Neural progenitor cell (in vitro differentiated cells): ENCODE measurements around the gene CFAP54. TPM values are rescaled to one million over a fixed set of nuclear protein-coding genes. Genes with fewer than 3 reads are reported as not detected.
A peak's percentile ranks its signal among the peaks of the same experiment; 100 is the strongest.

Source experiments
- DNase-seq: peaks from one replicate; pipeline ENCODE4 v3.0.0-alpha.2; 2016; ENCODE audit warnings: low spot score
- H2AFZ ChIP-seq: fragments of 200-600 bp; sonication (generic); replicated peaks from 2 replicates; pipeline ENCODE4 v1.6.1; 2016; ENCODE audit warnings: antibody characterized with exemption
- H3F3A ChIP-seq: fragments of 200-600 bp; sonication (generic); 2 replicates; pipeline ENCODE4 v1.6.1; 2016; ENCODE audit warnings: antibody characterized with exemption, low read depth
- H3K27ac ChIP-seq: fragments of 200-600 bp; sonication (generic); 2 replicates; pipeline ENCODE4 v1.5.1; 2016; ENCODE audit warnings: mild to moderate bottlenecking
- H3K27me3 ChIP-seq: fragments of 200-600 bp; sonication (generic); 2 replicates; pipeline ENCODE4 v1.6.1; 2016; ENCODE audit warnings: mild to moderate bottlenecking, moderate library complexity
- H3K36me3 ChIP-seq: fragments of 200-600 bp; sonication (generic); 2 replicates; pipeline ENCODE4 v1.5.1; 2016
- H3K4me1 ChIP-seq: fragments of 200-600 bp; sonication (generic); 2 replicates; pipeline ENCODE4 v1.6.1; 2016; ENCODE audit warnings: mixed run types
- H3K4me2 ChIP-seq: fragments of 200-600 bp; sonication (generic); 2 replicates; pipeline ENCODE4 v1.6.1; 2016
- H3K4me3 ChIP-seq: fragments of 200-600 bp; sonication (generic); 2 replicates; pipeline ENCODE4 v1.5.1; 2016
- H3K79me2 ChIP-seq: fragments of 200-600 bp; sonication (generic); 2 replicates; pipeline ENCODE4 v1.6.1; 2016; ENCODE audit warnings: low read depth
- H3K9ac ChIP-seq: fragments of 200-600 bp; sonication (generic); 2 replicates; pipeline ENCODE4 v1.6.1; 2016
- H3K9me3 ChIP-seq: fragments of 200-600 bp; sonication (generic); 2 replicates; pipeline ENCODE4 v1.5.1; 2016; ENCODE audit warnings: low read depth
- H4K20me1 ChIP-seq: fragments of 200-600 bp; sonication (generic); 2 replicates; pipeline ENCODE4 v1.6.1; 2016; ENCODE audit warnings: low read depth
- H3K27ac Mint-ChIP-seq: 3 replicates; pipeline ENCODE4 v1.8.0; 2021; ENCODE audit warnings: mixed read lengths
- H3K27me3 Mint-ChIP-seq: 2 replicates; pipeline ENCODE4 v1.8.0; 2022; ENCODE audit warnings: low read depth, mild to moderate bottlenecking, inconsistent platforms, moderate library complexity, mixed read lengths; ENCODE audit not compliant: insufficient read depth
- H3K36me3 Mint-ChIP-seq: 3 replicates; pipeline ENCODE4 v1.8.0; 2021; ENCODE audit warnings: mixed read lengths
- H3K4me1 Mint-ChIP-seq: 3 replicates; pipeline ENCODE4 v1.8.0; 2021; ENCODE audit warnings: mixed read lengths
- H3K4me3 Mint-ChIP-seq: 3 replicates; pipeline ENCODE4 v1.8.0; 2021; ENCODE audit warnings: mild to moderate bottlenecking, moderate library complexity, mixed read lengths
- H3K9me3 Mint-ChIP-seq: 3 replicates; pipeline ENCODE4 v1.8.0; 2020; ENCODE audit warnings: mixed read lengths
- CTCF ChIP-seq: fragments of 200-600 bp; sonication (generic); IDR thresholded peaks from 2 replicates; pipeline ENCODE4 v1.5.1; 2017; ENCODE audit warnings: antibody characterized with exemption, mild to moderate bottlenecking
- EZH2 ChIP-seq: fragments of 200-600 bp; sonication (generic); IDR thresholded peaks from 2 replicates; pipeline ENCODE4 v1.6.1; 2017; ENCODE audit warnings: antibody characterized with exemption, mild to moderate bottlenecking, moderate library complexity
- EZH2phosphoT487 ChIP-seq: fragments of 200-600 bp; sonication (generic); IDR thresholded peaks from 2 replicates; pipeline ENCODE4 v1.6.1; 2017; ENCODE audit warnings: antibody characterized with exemption
- total RNA-seq: library from RNA; depleted of rRNA; stranded (reverse); fragments of >200 nt; gene quantifications from 2 replicates; pipeline ENCODE4 v1.2.3, GENCODE V29; 2015; ENCODE audit warnings: low replicate concordance

CFAP54 gene
- total RNA-seq, 1 donor from 2014 or later = 4.2 TPM

- Histone ChIP-seq H3K27ac (no peak overlapping the region), H3K4me1 (peaks cover 27% of the 10 kb centered on the region), H3K9ac (no peak overlapping the region), H4K20me1 (no peaks in the 10 kb centered on the region), H3K4me3 (no peak overlapping the region), H3F3A (peaks cover 31% of the 10 kb centered on the region), H3K79me2 (no peaks in the 10 kb centered on the region), H3K27me3 (no peaks in the 10 kb centered on the region), H3K4me2 (no peak overlapping the region), H2AFZ (no peak overlapping the region), H3K9me3 (peaks cover 3% of the 10 kb centered on the region), H3K36me3 (no peaks in the 10 kb centered on the region)
- Mint-ChIP-seq H3K27ac (no peak overlapping the region), H3K4me3 (no peak overlapping the region), H3K36me3 (peaks cover 20% of the 10 kb centered on the region), H3K4me1 (peaks cover 34% of the 10 kb centered on the region), H3K27me3 (peaks cover under 1% of the 10 kb centered on the region), H3K9me3 (peaks cover 48% of the 10 kb centered on the region)
- no peak for DNase-seq
- TF ChIP-seq EZH2phosphoT487 (no peak), EZH2 (no peak), CTCF (no peak)
Observed at GRCh38 chr12:96807741-96808140, 318.4 kb downstream of the CFAP54 start.

GRCh38 chr12:96808587-96808986 lies 319.2 kb downstream of the CFAP54 start:
- Mint-ChIP-seq H3K36me3 (peaks cover 16% of the 10 kb centered on the region), H3K4me3 (no peak overlapping the region), H3K9me3 (peaks cover 40% of the 10 kb centered on the region), H3K4me1 (peaks cover 36% of the 10 kb centered on the region), H3K27ac (no peak overlapping the region), H3K27me3 (peaks cover 2% of the 10 kb centered on the region)
- no peak overlapping the region for H3K4me2 ChIP-seq
- no peak overlapping the region for H3K4me3 ChIP-seq
- no peak overlapping the region for H2AFZ ChIP-seq
- H3F3A ChIP-seq = peaks cover 31% of the 10 kb centered on the region
- no peak for TF ChIP-seq EZH2
- TF ChIP-seq EZH2phosphoT487 = no peak
- no peak for TF ChIP-seq CTCF
- H3K9me3 ChIP-seq = peaks cover 2% of the 10 kb centered on the region
- H3K9ac ChIP-seq = no peak overlapping the region
- no peak for DNase-seq
- no peaks in the 10 kb centered on the region for H3K36me3 ChIP-seq
- H3K79me2 ChIP-seq = no peaks in the 10 kb centered on the region
- no peak overlapping the region for H3K27ac ChIP-seq
- H4K20me1 ChIP-seq = no peaks in the 10 kb centered on the region
- no peaks in the 10 kb centered on the region for H3K27me3 ChIP-seq
- peaks cover 31% of the 10 kb centered on the region for H3K4me1 ChIP-seq

GRCh38 chr12:96809522-96809921 lies 320.1 kb downstream of the CFAP54 start:
- DNase-seq = no peak
- H3K27ac Mint-ChIP-seq = peak overlapping the region; percentile 97
- H3K27ac ChIP-seq = peak overlapping the region; percentile 91
- H3K4me2 ChIP-seq = no peak overlapping the region
- no peak overlapping the region for H3K9ac ChIP-seq
- H3K9me3 Mint-ChIP-seq = peaks cover 31% of the 10 kb centered on the region
- no peaks in the 10 kb centered on the region for H4K20me1 ChIP-seq
- H2AFZ ChIP-seq = no peak overlapping the region
- H3K4me1 ChIP-seq = peaks cover 31% of the 10 kb centered on the region
- H3K4me3 Mint-ChIP-seq = no peak overlapping the region
- no peaks in the 10 kb centered on the region for H3K79me2 ChIP-seq
- TF ChIP-seq CTCF = no peak
- no peak for TF ChIP-seq EZH2
- no peak for TF ChIP-seq EZH2phosphoT487
- H3K36me3 Mint-ChIP-seq = peaks cover 14% of the 10 kb centered on the region
- no peaks in the 10 kb centered on the region for H3K27me3 ChIP-seq
- H3K4me3 ChIP-seq = no peak overlapping the region
- H3F3A ChIP-seq = peaks cover 31% of the 10 kb centered on the region
- peaks cover 2% of the 10 kb centered on the region for H3K27me3 Mint-ChIP-seq
- peaks cover 36% of the 10 kb centered on the region for H3K4me1 Mint-ChIP-seq
- no peaks in the 10 kb centered on the region for H3K9me3 ChIP-seq
- H3K36me3 ChIP-seq = no peaks in the 10 kb centered on the region
